HepG2 (cell line): Measurements from ENCODE around the gene LANCL1. TPM values are rescaled to one million over a fixed set of nuclear protein-coding genes. Genes with fewer than 3 reads are reported as not detected.
A peak's percentile ranks its signal among the peaks of the same experiment; 100 is the strongest.

Source experiments
- ARNT ChIP-seq: fragments of 450-650 bp; IDR thresholded peaks from 2 replicates; pipeline ENCODE4 v1.6.1; 2017
- FLYWCH1 ChIP-seq: sonication (generic); formaldehyde crosslinking; IDR thresholded peaks from 2 replicates; pipeline ENCODE4 v1.8.1; 2023; ENCODE audit warnings: mild to moderate bottlenecking, missing genetic modification reagents
- FOXC1 ChIP-seq: sonication (generic); formaldehyde crosslinking; IDR thresholded peaks from 2 replicates; pipeline ENCODE4 v1.8.0; 2022; ENCODE audit warnings: mild to moderate bottlenecking, missing genetic modification reagents, borderline replicate concordance
- IKZF5 ChIP-seq: IDR thresholded peaks from 2 replicates; pipeline ENCODE4 v1.6.1; 2018; ENCODE audit warnings: missing genetic modification reagents, mild to moderate bottlenecking, missing compliant biosample characterization
- KDM5B ChIP-seq: sonication (generic); formaldehyde crosslinking; IDR thresholded peaks from 2 replicates; pipeline ENCODE4 v1.4.0; 2020; ENCODE audit warnings: missing genetic modification reagents, mild to moderate bottlenecking, borderline replicate concordance
- KLF16 ChIP-seq, 2 experiments: sonication (generic) in 1 of 2; formaldehyde crosslinking in 1 of 2; IDR thresholded peaks; 2 replicates each; pipeline versions ENCODE4 v1.6.1 to v1.8.0; 2016 to 2023; ENCODE audit warnings: missing genetic modification reagents in 2 of 2, missing compliant biosample characterization in 1 of 2
- MIXL1 ChIP-seq: IDR thresholded peaks from 2 replicates; pipeline ENCODE4 v1.6.1; 2016
- NR2F6 ChIP-seq, 2 experiments: IDR thresholded peaks; 2 replicates each; pipeline ENCODE4 v1.6.1; 2016; ENCODE audit warnings: antibody characterized with exemption in 1 of 2, mild to moderate bottlenecking in 1 of 2
- RXRB ChIP-seq: IDR thresholded peaks from 2 replicates; pipeline ENCODE4 v1.6.1; 2016; ENCODE audit warnings: borderline replicate concordance, missing genetic modification reagents, missing compliant biosample characterization
- STAT5B ChIP-seq: sonication (generic); formaldehyde crosslinking; IDR thresholded peaks from 2 replicates; pipeline ENCODE4 v1.4.0; 2020; ENCODE audit warnings: missing genetic modification reagents
- TARDBP ChIP-seq: sonication (generic); formaldehyde crosslinking; IDR thresholded peaks from 2 replicates; pipeline ENCODE4 v1.8.0; 2022; ENCODE audit warnings: mild to moderate bottlenecking, missing genetic modification reagents
- ZBTB25 ChIP-seq: IDR thresholded peaks from 2 replicates; pipeline ENCODE4 v1.6.1; 2018; ENCODE audit warnings: missing genetic modification reagents
- ZFP36 ChIP-seq: fragments of 150-350 bp; IDR thresholded peaks from 2 replicates; pipeline ENCODE4 v1.6.1; 2018; ENCODE audit warnings: borderline replicate concordance, low read length, low read depth; ENCODE audit not compliant: partially characterized antibody
- ZFP41 ChIP-seq: sonication (generic); formaldehyde crosslinking; IDR thresholded peaks from 2 replicates; pipeline ENCODE4 v1.4.0; 2020; ENCODE audit warnings: mild to moderate bottlenecking, missing genetic modification reagents, borderline replicate concordance
- ZNF280D ChIP-seq: sonication (generic); formaldehyde crosslinking; IDR thresholded peaks from 2 replicates; pipeline ENCODE4 v1.5.1; 2020; ENCODE audit warnings: mild to moderate bottlenecking, missing genetic modification reagents
- ZNF44 ChIP-seq: sonication (generic); formaldehyde crosslinking; IDR thresholded peaks from 2 replicates; pipeline ENCODE4 v1.5.1; 2020; ENCODE audit warnings: mild to moderate bottlenecking, missing genetic modification reagents
- ZNF543 ChIP-seq: sonication (generic); formaldehyde crosslinking; IDR thresholded peaks from 2 replicates; pipeline ENCODE4 v1.4.0; 2020; ENCODE audit warnings: mild to moderate bottlenecking, missing genetic modification reagents
- ZNF598 ChIP-seq: sonication (generic); formaldehyde crosslinking; IDR thresholded peaks from 2 replicates; pipeline ENCODE4 v1.5.1; 2020; ENCODE audit warnings: mild to moderate bottlenecking, missing genetic modification reagents, borderline replicate concordance
- ZNF607 ChIP-seq: sonication (generic); formaldehyde crosslinking; IDR thresholded peaks from 2 replicates; pipeline ENCODE4 v1.5.1; 2020; ENCODE audit warnings: missing genetic modification reagents, mild to moderate bottlenecking, borderline replicate concordance
- ZNF615 ChIP-seq: sonication (generic); formaldehyde crosslinking; IDR thresholded peaks from 2 replicates; pipeline ENCODE4 v1.5.0; 2020; ENCODE audit warnings: mild to moderate bottlenecking, missing genetic modification reagents, borderline replicate concordance
- ZNF720 ChIP-seq: sonication (generic); formaldehyde crosslinking; IDR thresholded peaks from 2 replicates; pipeline ENCODE4 v1.4.0; 2020; ENCODE audit warnings: missing genetic modification reagents
- polyA plus RNA-seq, 8 experiments: library from polyadenylated mRNA; depleted of rRNA in 3 of 8; stranded (reverse) in 7 of 8; unstranded in 1 of 8; fragments of >200 nt; fragmentation: Illumina TruSeq in 4 of 8; extraction: Trizol in 4 of 8; gene quantifications; 2 replicates each; pipeline versions ENCODE4 v1.2.1 to v1.2.3, GENCODE V29; 2011 to 2016; ENCODE audit warnings: low read depth in 4 of 8, missing spikeins in 1 of 8, mixed read lengths in 1 of 8; ENCODE audit not compliant: insufficient read depth in 1 of 8
- total RNA-seq, 5 experiments: library from RNA; depleted of rRNA; stranded (reverse); fragments of >200 nt; fragmentation: Illumina TruSeq; extraction: Trizol; gene quantifications; 2 replicates each; pipeline ENCODE4 v1.2.3, GENCODE V29; 2016; ENCODE audit warnings: low read depth in 1 of 5

The LANCL1 gene
- total and polyA plus RNA-seq, 2 of the 13 experiments (the other 11 are each of a cell fraction or from before 2014, with no cell fraction given) = 53.5 to 67.7 TPM

- TF ChIP-seq ZNF280D (CRISPR knock-in tag) (no peak), MIXL1 (CRISPR knock-in tag) (no peak; the same call in 1 of the 2 replicates), FLYWCH1 (CRISPR knock-in tag) (no peak), KLF16 (CRISPR knock-in tag; IDR thresholded peaks at IDR 0.05) (peak in 1 of 2 experiments; percentile 48; a peak in 1 of 4 replicates), STAT5B (CRISPR knock-in tag) (no peak), ZNF720 (CRISPR knock-in tag) (no peak), ZNF607 (CRISPR knock-in tag) (peak; percentile 90; the same call in 1 of the 2 replicates), FOXC1 (peak; percentile 90), ARNT (no peak), TARDBP (CRISPR knock-in tag) (0 out of 2 replicates have a peak, but pooled peaks have one; percentile 18), ZNF598 (peak; percentile 98; the same call in 1 of the 2 replicates), NR2F6 (IDR thresholded peaks at IDR 0.05) (peak; percentile 71; the same call in 1 of the 2 replicates), NR2F6 (CRISPR knock-in tag; IDR thresholded peaks at IDR 0.05) (peak; percentile 89), ZFP41 (CRISPR knock-in tag) (no peak), RXRB (peak; percentile 64; the same call in 1 of the 2 replicates), ZNF44 (CRISPR knock-in tag) (no peak), ZBTB25 (CRISPR knock-in tag) (peak; percentile 38; the same call in 1 of the 2 replicates), ZNF615 (CRISPR knock-in tag) (no peak), ZFP36 (no peak), ZNF543 (CRISPR knock-in tag) (no peak), KDM5B (CRISPR knock-in tag) (peak; percentile 91; the same call in 1 of the 2 replicates), IKZF5 (CRISPR knock-in tag) (peak; percentile 68; the same call in 1 of the 2 replicates)
These were observed at the start of gene LANCL1 (continued) for GRCh38 chr2:210476194-210477128.
